RPMI7951 (cell line): ENCODE measurements around the gene FTO. TPM values are rescaled to one million over a fixed set of nuclear protein-coding genes. Genes with fewer than 3 reads are reported as not detected.

ENCODE experiments used
- DNase-seq: peaks from one replicate; pipeline ENCODE4 v3.0.0-alpha.2; 2012; ENCODE audit warnings: low read depth
- total RNA-seq: library from RNA; depleted of rRNA; stranded (reverse); fragments of >200 nt; shearing (Covaris generic); gene quantifications from 2 replicates; pipeline ENCODE4 v1.2.3, GENCODE V29; 2014

FTO gene
- total RNA-seq, 1 experiment from 2014 or later, result 90.0 TPM

DNA sequence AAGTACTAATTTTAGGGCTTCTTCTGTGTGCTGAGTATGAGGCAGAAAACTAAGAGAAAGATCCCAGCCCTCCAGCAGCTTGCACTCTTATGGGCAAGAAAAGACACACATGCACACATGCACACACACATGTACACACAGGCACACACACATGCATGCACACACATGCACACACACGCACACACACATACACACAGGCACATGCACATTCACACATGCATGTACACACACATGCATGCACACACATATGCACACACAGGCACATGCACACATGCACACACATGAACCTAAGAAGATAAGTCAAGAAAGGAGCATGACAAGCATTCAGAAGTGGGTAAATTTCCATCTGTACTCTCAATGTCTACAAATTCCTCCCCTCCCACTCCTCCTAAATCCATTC is 452.4 kb downstream of the FTO start:
- DNase-seq, result no peak

DNA sequence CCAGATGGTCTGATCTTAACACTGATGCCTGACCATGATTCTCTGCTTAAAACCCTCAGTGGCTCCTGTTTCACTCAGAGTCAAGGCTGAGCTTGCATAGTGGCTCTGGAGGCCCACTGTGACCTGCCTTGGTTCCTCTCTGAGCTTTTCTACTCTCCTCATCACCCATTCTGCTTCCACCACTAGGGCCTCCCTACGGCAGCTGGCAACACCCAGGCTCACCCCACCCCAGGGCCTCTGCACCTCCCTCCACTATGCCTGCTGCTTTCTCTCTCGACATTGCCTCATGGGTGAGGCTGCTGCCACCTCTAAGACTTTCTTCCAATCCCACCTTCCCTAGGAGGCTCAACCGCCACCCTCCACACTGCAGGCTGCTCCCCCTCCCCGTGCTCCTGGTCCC is 455.0 kb downstream of the FTO start:
- DNase-seq, result no peak

GRCh38 chr16:54159490-54160080 is 455.6 kb downstream of the FTO start:
- DNase-seq, result no peak

- DNase-seq, result no peak
Measured at GRCh38 chr16:54160252-54160860, 456.4 kb downstream of the FTO start.

DNA sequence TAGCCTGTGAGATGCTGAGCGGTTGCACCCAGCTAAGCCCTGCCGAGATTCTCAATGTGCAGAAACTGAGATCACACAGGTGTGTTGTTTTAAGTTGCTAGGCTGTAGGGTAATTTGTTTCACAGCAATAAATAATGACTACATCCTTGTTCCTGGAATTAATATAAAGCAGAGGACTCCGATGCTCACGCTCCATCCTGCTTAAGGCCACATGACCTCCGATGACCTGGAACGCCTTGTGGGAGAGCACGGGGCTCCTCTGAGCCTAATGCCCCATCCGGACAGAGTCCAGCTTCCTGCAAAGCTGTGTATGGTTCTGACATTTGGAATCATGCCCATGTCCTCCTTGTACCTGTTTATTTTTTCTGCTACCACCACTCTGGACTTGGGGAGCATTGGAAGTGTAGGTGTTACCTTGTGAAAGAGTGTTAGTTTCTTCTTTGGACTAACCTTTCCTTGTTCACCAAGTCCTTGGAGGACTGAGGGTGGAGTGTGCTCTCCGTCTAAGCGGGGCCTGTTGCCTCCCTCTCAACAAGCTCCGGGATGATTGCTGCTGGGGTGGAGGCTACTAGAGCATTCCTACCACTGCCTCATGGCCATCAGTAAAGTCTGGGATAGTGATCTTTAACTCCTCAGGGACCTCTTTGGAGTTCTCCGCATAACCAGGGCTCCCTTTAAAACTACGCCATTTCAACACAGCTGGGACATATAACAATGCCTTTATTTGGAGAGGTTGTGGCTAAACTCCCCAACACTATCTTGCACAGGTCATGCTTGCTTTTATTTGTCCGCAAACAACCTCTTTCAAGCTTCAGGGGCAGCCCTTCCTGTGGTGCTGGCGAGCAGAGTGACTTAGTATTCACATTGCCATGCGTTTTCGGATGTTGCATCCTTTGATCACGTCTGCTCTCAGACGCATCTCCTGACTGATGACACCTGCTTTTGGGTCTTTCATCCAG is 457.3 kb downstream of the FTO start:
- no peak for DNase-seq

DNA sequence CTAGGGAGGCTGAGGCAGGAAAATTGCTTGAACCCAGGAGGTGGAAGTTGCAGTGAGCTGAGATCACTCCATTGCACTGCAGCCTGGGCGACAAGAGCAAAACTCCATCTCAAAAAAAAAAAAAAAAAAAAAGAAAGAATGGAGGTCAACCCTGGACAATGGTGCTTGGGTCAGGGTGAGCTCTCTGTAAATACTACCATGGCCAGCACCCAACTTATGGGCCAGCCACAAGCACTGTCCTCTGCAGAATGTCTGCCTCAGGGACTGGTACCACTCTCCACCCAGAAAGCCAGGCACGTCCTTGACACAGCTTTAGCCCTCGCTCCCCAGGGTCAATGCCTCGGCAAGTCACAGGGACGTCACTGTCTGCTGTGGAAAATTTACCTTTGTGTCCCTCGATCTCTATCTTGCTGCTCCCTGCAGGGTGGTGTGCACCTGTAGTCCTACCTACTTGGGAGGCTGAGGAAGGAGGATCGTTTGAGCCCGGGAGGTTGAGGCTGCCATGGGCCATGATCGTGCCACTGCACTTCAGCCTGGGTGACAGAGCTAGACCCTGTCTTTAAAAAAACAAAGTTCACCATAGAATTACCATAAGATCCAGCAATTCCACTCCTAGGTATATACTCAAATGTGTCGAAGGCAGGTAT is 459.4 kb downstream of the FTO start:
- DNase-seq, result no peak

DNA sequence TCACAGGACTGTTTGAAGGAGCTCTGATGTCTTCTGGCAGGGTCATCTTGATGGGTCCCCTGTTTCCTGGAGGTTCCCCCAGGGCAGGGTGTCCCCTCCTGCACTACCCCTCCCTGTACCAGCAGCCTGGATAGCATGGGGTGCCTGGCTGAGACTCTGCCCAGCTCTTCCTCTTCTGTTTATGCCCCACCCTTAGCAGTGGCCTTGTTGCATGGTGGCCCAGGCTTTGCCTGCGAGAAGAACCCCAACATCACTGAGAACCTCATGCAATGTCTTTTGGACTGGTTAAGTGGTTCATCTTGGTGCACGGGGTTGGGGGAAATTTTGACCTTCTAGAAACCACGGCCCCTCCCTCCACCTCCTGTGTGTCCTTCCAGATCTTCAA is 460.8 kb downstream of the FTO start:
- no peak for DNase-seq

DNA sequence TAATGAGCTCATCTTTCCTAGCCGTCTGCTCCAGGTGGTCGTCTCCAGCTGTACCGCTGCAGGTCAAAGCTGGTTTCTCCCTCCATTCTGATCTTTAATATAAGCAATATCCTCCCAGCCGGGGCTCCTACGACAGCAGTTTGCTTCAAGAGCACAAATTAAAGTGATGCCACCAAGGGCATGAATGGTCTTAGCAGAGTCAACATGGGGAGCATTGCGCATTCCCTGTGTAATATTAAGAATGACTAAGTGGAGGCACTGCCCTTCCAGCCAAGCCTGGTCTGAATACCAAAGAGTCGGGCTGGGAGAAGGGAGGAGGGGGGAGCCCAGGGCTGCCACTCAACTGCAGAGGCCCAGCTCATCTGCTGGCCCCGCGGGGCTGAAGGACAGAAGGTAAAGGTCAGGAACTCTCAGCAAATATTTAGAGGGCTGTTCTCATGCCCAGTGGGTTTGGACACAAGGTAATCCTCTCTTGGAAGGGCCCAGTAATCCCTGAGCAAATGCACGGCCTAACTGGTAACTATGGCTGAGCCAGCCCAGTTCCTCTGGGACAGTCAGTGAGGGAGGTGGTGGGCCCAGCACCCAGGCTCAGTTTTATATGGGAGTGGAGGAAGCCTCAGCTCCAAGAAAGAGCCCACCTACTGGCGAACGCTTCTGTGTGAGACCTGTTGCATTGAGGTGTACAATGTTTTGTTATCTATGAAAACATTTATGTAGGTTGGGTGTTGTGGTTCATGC is 461.4 kb downstream of the FTO start:
- no peak for DNase-seq

DNA sequence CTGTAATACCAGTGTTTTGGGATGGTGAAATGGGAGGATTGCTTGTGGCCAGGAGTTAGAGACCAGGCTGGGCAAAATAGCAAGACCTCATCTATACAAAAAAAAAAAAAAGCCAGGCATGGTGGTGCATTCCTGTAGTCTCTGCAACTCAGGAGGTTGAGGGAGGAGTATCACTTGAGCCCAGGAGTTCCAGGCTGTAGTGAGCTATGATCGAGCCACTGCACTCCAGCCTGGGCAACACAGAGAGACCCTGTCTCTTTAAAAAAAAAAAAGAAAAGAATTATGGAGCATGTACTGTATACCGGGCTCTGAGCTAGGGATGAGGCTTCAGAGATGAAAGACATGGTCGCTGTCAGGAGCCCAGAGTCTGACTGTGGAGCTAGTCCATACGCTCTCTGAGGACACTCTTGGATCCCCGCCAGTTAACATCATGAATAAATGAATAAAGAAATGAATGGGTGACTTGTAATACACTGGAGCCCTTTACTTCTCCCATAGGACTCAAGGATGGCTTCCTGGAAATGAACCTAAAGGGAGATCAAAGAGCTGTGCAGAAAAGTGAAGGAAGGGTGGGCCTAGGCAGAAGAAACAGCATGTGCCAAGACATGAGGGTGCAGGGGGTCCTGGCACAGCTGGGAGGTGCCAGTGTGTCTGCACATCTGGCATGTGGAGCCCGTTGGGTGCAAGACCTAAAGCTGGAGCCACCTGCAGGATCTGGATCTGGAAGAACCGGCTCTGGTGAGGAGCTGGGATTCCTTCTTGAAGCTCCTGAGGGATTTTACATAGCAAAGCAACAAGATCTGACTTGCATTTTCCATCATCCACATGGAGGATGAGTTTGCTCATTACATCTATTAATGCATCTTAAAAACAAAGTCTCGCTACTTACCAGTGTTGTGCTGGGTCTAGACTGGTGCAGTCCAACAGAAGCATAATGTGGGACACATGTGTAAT is 462.2 kb downstream of the FTO start:
- DNase-seq, result no peak

- no peak for DNase-seq
Measured at GRCh38 chr16:54169112-54169511, 465.2 kb downstream of the FTO start.

DNA sequence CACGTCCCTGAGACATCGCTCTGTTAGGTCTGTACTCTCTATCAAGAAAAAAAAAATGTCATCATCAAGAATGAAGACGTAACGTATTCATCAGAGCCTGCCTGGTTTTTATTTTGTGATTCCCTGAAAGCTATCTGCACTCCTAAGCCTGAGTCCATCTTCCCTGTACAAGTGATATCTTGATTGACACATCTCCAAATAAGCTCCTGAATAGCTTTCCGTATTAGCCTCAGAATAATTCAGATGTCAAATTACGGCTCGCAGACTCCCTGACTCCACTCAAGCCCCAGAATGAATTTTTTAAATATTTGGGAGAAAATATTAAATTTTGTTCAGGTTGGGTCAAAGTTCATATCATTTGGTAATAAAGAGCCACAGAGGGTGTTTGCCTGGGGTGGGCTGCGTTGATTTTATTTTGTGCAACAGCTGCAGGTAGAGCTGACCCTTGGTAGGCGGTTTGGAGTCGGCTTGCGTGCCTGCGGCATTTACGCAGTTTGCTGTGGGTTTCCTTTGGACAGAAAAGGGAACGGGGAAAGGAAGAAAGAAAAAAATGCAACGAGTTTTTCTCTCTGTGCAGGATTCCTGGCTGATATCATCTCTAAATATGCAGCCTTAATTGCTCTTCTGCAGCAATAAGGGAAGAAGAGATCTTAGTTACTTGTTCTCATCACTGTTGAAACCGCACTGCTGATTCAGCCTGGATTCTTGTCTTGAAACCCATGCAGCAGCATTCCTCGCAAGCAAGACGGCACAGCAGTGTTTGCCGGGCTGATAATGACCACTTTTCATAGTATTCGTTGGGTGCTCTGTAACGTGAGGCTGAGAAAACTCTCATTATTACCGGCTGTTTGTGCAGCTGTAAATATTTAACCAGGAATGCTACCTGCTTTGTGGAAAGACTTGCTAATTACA is 467.9 kb downstream of the FTO start:
- DNase-seq, result peak; percentile 33

GRCh38 chr16:54173490-54173889 is 469.5 kb downstream of the FTO start:
- DNase-seq, result no peak

DNA sequence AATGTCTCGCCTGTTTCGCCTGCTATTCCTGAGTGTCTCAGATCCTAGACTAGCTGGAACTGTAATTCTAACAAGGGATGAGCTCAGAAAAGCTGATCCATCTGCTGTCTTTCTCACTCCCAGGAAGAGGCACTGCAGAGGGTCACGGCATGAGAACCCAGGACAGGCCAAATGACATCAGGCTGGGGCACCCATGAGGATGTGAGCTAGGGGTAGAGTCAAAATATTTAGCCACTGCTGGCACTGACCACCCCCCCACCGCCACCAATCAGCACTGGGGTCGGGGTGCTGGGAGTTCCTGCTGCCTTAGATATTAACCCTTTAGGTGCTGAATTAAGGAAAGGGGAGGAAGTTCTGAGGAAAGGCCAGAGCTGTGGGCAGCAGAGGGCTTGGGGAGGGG is 470.2 kb downstream of the FTO start:
- DNase-seq, result no peak

DNA sequence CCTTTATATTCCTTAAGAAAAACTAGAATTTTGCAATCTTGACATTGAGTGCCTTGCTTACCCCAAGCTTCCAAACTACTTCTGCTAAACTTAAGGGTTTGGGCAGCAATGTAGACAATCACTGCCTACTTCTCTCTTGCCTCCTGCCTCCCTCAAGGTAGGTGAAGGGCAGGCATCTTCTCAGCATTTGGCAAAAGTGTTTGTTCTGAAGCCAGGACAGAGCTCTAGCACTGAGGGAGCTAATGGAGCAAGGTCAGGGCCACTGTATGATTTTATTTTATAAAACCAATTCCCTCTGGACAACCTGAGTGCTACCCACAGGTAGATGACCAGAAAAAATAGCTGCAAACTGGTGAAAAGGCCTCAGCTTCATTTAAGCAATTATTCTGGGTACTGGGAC is 470.8 kb downstream of the FTO start:
- DNase-seq, result no peak

DNA sequence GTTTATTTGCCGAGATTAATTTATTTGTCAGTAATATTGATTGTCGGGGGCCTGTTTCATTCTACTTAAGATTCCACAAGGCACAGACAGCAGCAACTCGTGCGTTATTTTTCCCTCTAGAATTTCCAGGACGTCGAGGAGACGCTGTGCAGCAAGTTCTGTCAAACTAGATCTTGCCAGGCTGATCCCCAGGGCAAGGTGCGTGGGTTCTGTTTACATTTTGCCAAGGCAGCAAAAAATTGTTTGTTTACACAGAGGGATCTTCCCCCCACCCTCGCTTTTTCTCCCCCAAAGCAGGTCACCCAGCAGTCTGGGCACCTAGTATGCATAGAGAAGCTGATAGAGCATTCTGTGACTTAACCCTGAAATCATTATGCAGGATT is 471.2 kb downstream of the FTO start:
- no peak for DNase-seq

- DNase-seq, result peak; percentile 17
Measured at GRCh38 chr16:54175552-54176375, 471.8 kb downstream of the FTO start.

DNA sequence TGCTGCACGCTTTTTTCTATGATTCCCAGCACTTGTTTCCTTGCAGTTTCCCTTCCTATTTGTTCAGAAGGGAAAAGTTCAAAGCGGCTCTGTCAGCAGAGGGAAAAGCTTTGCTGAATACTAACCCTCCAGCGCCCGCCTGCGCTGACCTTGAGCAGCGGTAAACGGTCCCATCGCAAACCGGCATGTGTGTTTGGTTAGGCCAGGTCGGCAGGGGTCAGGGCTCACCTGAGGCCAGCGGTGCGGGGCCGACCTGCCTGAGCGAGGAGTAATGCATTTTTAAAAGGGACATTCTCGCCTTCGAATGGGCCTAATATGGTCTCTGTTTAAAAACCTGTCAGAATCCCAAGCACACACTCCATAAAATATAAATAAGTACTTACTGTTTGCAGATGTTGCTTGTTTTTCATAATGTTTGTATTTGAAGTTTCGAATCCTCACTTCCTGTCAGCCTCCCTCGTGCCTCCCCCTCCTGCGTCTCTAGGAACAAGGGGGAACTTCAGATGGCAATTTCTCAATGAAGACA is 472.5 kb downstream of the FTO start:
- peak; percentile 29 for DNase-seq
